Gastrocnemius medialis (tissue), 4 donors: Measurements from ENCODE around the gene IL11RA. TPM values are rescaled to one million over a fixed set of nuclear protein-coding genes. Genes with fewer than 3 reads are reported as not detected.

Source experiments
- ATAC-seq, 2 donors: fragments of 150-250 bp; one replicate each; pipeline ENCODE4 v1.9.1; 2016
- DNase-seq, 2 donors: peaks; one replicate each; pipeline ENCODE4 v3.0.0-alpha.2; 2019
- H3K27ac ChIP-seq, 4 donors: fragments of 200-600 bp; sonication (generic); 1 replicate in 1 of 4; 2 replicates in 3 of 4; pipeline ENCODE4 v1.5.1; 2016 to 2018; ENCODE audit warnings: mild to moderate bottlenecking in 2 of 4, moderate library complexity in 1 of 4
- H3K27me3 ChIP-seq, 3 donors: fragments of 200-600 bp; sonication (generic) in 2 of 3; 1 replicate in 1 of 3; 2 replicates in 2 of 3; pipeline versions ENCODE4 v1.5.1 to v1.6.0; 2016 to 2019; ENCODE audit warnings: mild to moderate bottlenecking in 1 of 3, moderate library complexity in 1 of 3
- H3K36me3 ChIP-seq, 2 donors: fragments of 200-600 bp; sonication (generic) in 1 of 2; one replicate each; pipeline ENCODE4 v1.5.1; 2017 to 2018
- H3K4me1 ChIP-seq, 2 donors: fragments of 200-600 bp; sonication (generic) in 1 of 2; one replicate each; pipeline ENCODE4 v1.5.1; 2016 to 2017; ENCODE audit warnings: mild to moderate bottlenecking in 2 of 2
- H3K4me3 ChIP-seq, 4 donors: fragments of 200-600 bp; sonication (generic) in 3 of 4; 1 replicate in 1 of 4; 2 replicates in 3 of 4; pipeline ENCODE4 v1.5.1; 2016 to 2019; ENCODE audit warnings: mild to moderate bottlenecking in 2 of 4
- H3K9me3 ChIP-seq, 3 donors: fragments of 200-600 bp; sonication (generic) in 2 of 3; 1 replicate in 1 of 3; 2 replicates in 2 of 3; pipeline ENCODE4 v1.5.1; 2016 to 2019
- CTCF ChIP-seq, 5 experiments: fragments of 450-650 bp in 3 of 5; fragments of 200-600 bp in 2 of 5; sonication (generic) in 2 of 5; IDR thresholded peaks in 4 of 5; conservative IDR thresholded peaks in 1 of 5; 1 replicate in 4 of 5; 2 replicates in 1 of 5; pipeline ENCODE4 v1.5.1; 2016 to 2019; ENCODE audit warnings: antibody characterized with exemption in 5 of 5, mild to moderate bottlenecking in 3 of 5, moderate library complexity in 3 of 5
- POLR2A ChIP-seq, 2 donors: fragments of 450-650 bp; IDR thresholded peaks; one replicate each; pipeline ENCODE4 v1.6.1; 2017; ENCODE audit warnings: antibody characterized with exemption in 2 of 2, mild to moderate bottlenecking in 2 of 2, moderate library complexity in 2 of 2
- in situ Hi-C, 4 donors: fragments of 200-750 bp; cut with MboI; loops; one replicate each; pipeline versions ENCODE4 v1.15.0 to v1.8.0; 2017; ENCODE audit warnings: low sequenced_read_pairs in 4 of 4
- intact Hi-C: fragments of 100-400 bp; cut with DNase I; formaldehyde crosslinking; loops from one replicate; pipeline ENCODE4 v1.15.1; 2023; ENCODE audit warnings: low total_unique reads
- total RNA-seq, 4 donors: library from RNA; depleted of rRNA; stranded (reverse); fragments of >200 nt; gene quantifications; one replicate each; pipeline versions ENCODE4 v1.1.0 to v1.2.3, GENCODE V29; 2016

The IL11RA gene
- total RNA-seq, 4 donors from 2014 or later = 3.3 to 15.3 (median 11.6) TPM

- intact Hi-C loops (loop anchor here (1.0 kb wide), 2 partner anchors 16 to 21 kb away; partner anchors contain the start of gene ARID3C), in situ Hi-C loops (loop anchor here in 1 of 4 donors (25.0 kb wide), 1 partner anchor 101 kb away; the partner anchor contains the start of gene ENHO)
- peaks cover 23 to 30% of the 10 kb centered on the region in 2 donors for H3K4me1 ChIP-seq
- peak overlapping the region; percentile 67 to 89 (median 81) for H3K4me3 ChIP-seq
- DNase-seq (peak in 1 of 2 donors; percentile 70), ATAC-seq (peak; percentile 63 to 69)
- no peak for TF ChIP-seq POLR2A (IDR thresholded peaks at IDR 0.05)
- TF ChIP-seq CTCF (IDR thresholded peaks at IDR 0.05 in 4 of 5, conservative IDR thresholded peaks at IDR 0.05 in 1 of 5) = peak; percentile 72 to 87 (median 84)
- no peaks in the 10 kb centered on the region for H3K9me3 ChIP-seq
- H3K36me3 ChIP-seq = peaks cover 0 to 31% of the 10 kb centered on the region in 2 donors
- no peaks in the 10 kb centered on the region for H3K27me3 ChIP-seq
- H3K27ac ChIP-seq = peak overlapping the region; percentile 93 to 98 (median 96)
Observed at GRCh38 chr9:34612788-34613390, 39.1 kb upstream of the IL11RA start.

- intact Hi-C loops = no loop called here
- no peak for ATAC-seq
Observed at GRCh38 chr9:34615132-34615531, 36.9 kb upstream of the IL11RA start.

GRCh38 chr9:34620061-34620994 is 31.7 kb upstream of the IL11RA start, which contains the start of gene DCTN3:
Gene DCTN3, minus strand, starts transcription at chr9:34620495. Its CDS starts 31 bp downstream, at chr9:34620464.
- in situ Hi-C loops = loop anchor here in 1 of 4 donors (25.0 kb wide), 1 partner anchor 108 kb away; the partner anchor contains the start of gene ENHO
- Histone ChIP-seq H3K4me1 (peaks cover 8 to 15% of the 10 kb centered on the region in 2 donors), H3K27ac (peak within 1 kb of the TSS; percentile 44 to 71 (median 63)), H3K4me3 (peak within 1 kb of the TSS; percentile 76 to 94 (median 93)), H3K27me3 (peaks cover 33 to 39% (median 37%) of the 10 kb centered on the region in 3 donors), H3K36me3 (peaks cover 0 to 30% of the 10 kb centered on the region in 2 donors), H3K9me3 (no peaks in the 10 kb centered on the region)
- DNase-seq = peak; percentile 90 to 93
- peak; percentile 99 to 100 for ATAC-seq
- intact Hi-C loops = loop anchor here (2.0 kb wide), 1 partner anchor 16 kb away; the partner anchor contains the start of gene SIGMAR1
- TF ChIP-seq POLR2A (IDR thresholded peaks at IDR 0.05) (peak in 1 of 2 donors; percentile 24), CTCF (IDR thresholded peaks at IDR 0.05 in 4 of 5, conservative IDR thresholded peaks at IDR 0.05 in 1 of 5) (peak in 1 of 5 experiments; percentile 20)

More at GRCh38 chr9:34615132-34615531, 36.9 kb upstream of the IL11RA start:
- no peak for DNase-seq
- in situ Hi-C loops = loop anchor here in 1 of 4 donors (25.0 kb wide), 1 partner anchor 103 kb away; the partner anchor contains the start of gene ENHO
- peaks cover 30 to 32% of the 10 kb centered on the region in 2 donors for H3K4me1 ChIP-seq
- no peak overlapping the region for H3K4me3 ChIP-seq
- no peaks in the 10 kb centered on the region for H3K27me3 ChIP-seq
- H3K9me3 ChIP-seq = no peaks in the 10 kb centered on the region
- H3K36me3 ChIP-seq = peaks cover 0 to 40% of the 10 kb centered on the region in 2 donors
- H3K27ac ChIP-seq = no peak overlapping the region
- no peak for TF ChIP-seq POLR2A (IDR thresholded peaks at IDR 0.05)
- TF ChIP-seq CTCF (IDR thresholded peaks at IDR 0.05 in 4 of 5, conservative IDR thresholded peaks at IDR 0.05 in 1 of 5) = no peak

GRCh38 chr9:34623374-34624235 is 28.4 kb upstream of the IL11RA start:
- H3K36me3 ChIP-seq = peaks cover 0 to 3% of the 10 kb centered on the region in 2 donors
- no peak for DNase-seq
- TF ChIP-seq CTCF (IDR thresholded peaks at IDR 0.05 in 4 of 5, conservative IDR thresholded peaks at IDR 0.05 in 1 of 5) (no peak), POLR2A (IDR thresholded peaks at IDR 0.05) (no peak)
- H3K27me3 ChIP-seq = peaks cover 65 to 72% (median 69%) of the 10 kb centered on the region in 3 donors
- in situ Hi-C loops (loop anchor here in 1 of 4 donors (25.0 kb wide), 1 partner anchor 111 kb away; the partner anchor contains the start of gene ENHO), intact Hi-C loops (no loop called here)
- ATAC-seq = no peak
- H3K27ac ChIP-seq = no peak overlapping the region
- H3K9me3 ChIP-seq = no peaks in the 10 kb centered on the region
- peak overlapping the region in 1 of 4 donors; percentile 20 for H3K4me3 ChIP-seq
- H3K4me1 ChIP-seq = peaks cover 15 to 16% of the 10 kb centered on the region in 2 donors
